NCI-H526 treated with DMSO at 0.1 percent for 48 hours (cell line): ENCODE measurements around the gene FGFBP3.
A peak's percentile ranks its signal among the peaks of the same experiment; 100 is the strongest.
"Not testable (repeated sequence)": the region's sequence is repeated elsewhere in the genome, so short reads cannot be mapped to it uniquely, and the experiment has no call there.

Experiments
- DNase-seq: peaks from one replicate; lab custom pipeline; 2025; lab: John Stamatoyannopoulos, UW

FGFBP3 gene

GRCh38 chr10:91901784-91902677 is 7.3 kb downstream of the FGFBP3 start:
- no peak for DNase-seq

- no peak for DNase-seq
Measured at GRCh38 chr10:91897421-91897820, 11.9 kb downstream of the FGFBP3 start.

- DNase-seq, result no peak
Measured at GRCh38 chr10:91896212-91896756, 13.0 kb downstream of the FGFBP3 start.

GRCh38 chr10:91894261-91894685 is 15.0 kb downstream of the FGFBP3 start:
- DNase-seq, result not testable (repeated sequence)

GRCh38 chr10:91893051-91893450 is 16.2 kb downstream of the FGFBP3 start:
- no peak for DNase-seq

- DNase-seq, result no peak
Measured at GRCh38 chr10:91891125-91892001, 17.9 kb downstream of the FGFBP3 start.

- DNase-seq, result no peak
Measured at GRCh38 chr10:91887272-91888076, 21.8 kb downstream of the FGFBP3 start.

GRCh38 chr10:91886954-91887271 is 22.4 kb downstream of the FGFBP3 start:
- DNase-seq, result no peak

GRCh38 chr10:91885362-91886079 is 23.8 kb downstream of the FGFBP3 start:
- DNase-seq, result no peak

- DNase-seq, result no peak
Measured at GRCh38 chr10:91884536-91884935, 24.8 kb downstream of the FGFBP3 start.

- DNase-seq, result peak; percentile 23
Measured at GRCh38 chr10:91883549-91884444, 25.5 kb downstream of the FGFBP3 start.

GRCh38 chr10:91880310-91880709 is 29.0 kb downstream of the FGFBP3 start:
- no peak for DNase-seq

- no peak for DNase-seq
Measured at GRCh38 chr10:91879515-91880170, 29.6 kb downstream of the FGFBP3 start.

GRCh38 chr10:91875779-91876178 is 33.5 kb downstream of the FGFBP3 start:
- no peak for DNase-seq

GRCh38 chr10:91875156-91875555 is 34.1 kb downstream of the FGFBP3 start:
- DNase-seq, result no peak

- DNase-seq, result no peak
Measured at GRCh38 chr10:91865562-91866081, 43.7 kb downstream of the FGFBP3 start.

GRCh38 chr10:91864744-91865143 is 44.5 kb downstream of the FGFBP3 start:
- DNase-seq, result no peak

GRCh38 chr10:91864099-91864498 is 45.2 kb downstream of the FGFBP3 start:
- DNase-seq, result no peak

- DNase-seq, result no peak
Measured at GRCh38 chr10:91860885-91861284, 48.4 kb downstream of the FGFBP3 start.
